Measurements from ENCODE around the gene DEK.
"Not testable (repeated sequence)": the region's sequence is repeated elsewhere in the genome, so short reads cannot be mapped to it uniquely, and the experiment has no call there.

Gene DEK

GRCh38 chr6:18187701-18188100 lies 76.6 kb downstream of the DEK start:
- no peak for DNase-seq

GRCh38 chr6:18186540-18187250 lies 77.6 kb downstream of the DEK start:
- no peak for DNase-seq

- no peak for DNase-seq
These were observed 78.3 kb downstream of the DEK start for GRCh38 chr6:18186033-18186432.

GRCh38 chr6:18185624-18186023 lies 78.7 kb downstream of the DEK start:
- DNase-seq = no peak

GRCh38 chr6:18183766-18184165 lies 80.6 kb downstream of the DEK start:
- no peak for DNase-seq

GRCh38 chr6:18182568-18182967 lies 81.8 kb downstream of the DEK start:
- DNase-seq = no peak

GRCh38 chr6:18179770-18180356 lies 84.5 kb downstream of the DEK start:
- DNase-seq = no peak

GRCh38 chr6:18178960-18179615 lies 85.2 kb downstream of the DEK start:
- no peak for DNase-seq

- DNase-seq = no peak
These were observed 86.9 kb downstream of the DEK start for GRCh38 chr6:18177286-18177965.

GRCh38 chr6:18176198-18176597 lies 88.1 kb downstream of the DEK start:
- not testable (repeated sequence) for DNase-seq
